Activated T-helper 17 cell treated with anti-CD3 and anti-CD28 coated beads, Interleukin-2, amount 50 U/mL, for 72 hours (primary cell): ENCODE results near the gene RIC8B. TPM values are rescaled to one million over a fixed set of nuclear protein-coding genes. Genes with fewer than 3 reads are reported as not detected.

Experiments used
- ATAC-seq: fragments of 150-1000 bp; cut with Tn5 transposase; replicated peaks from 2 replicates; pipeline ENCODE4 v1.10.0; 2021; ENCODE audit warnings: mild to moderate bottlenecking, moderate library complexity
- H3K27ac Mint-ChIP-seq: one replicate; pipeline ENCODE4 v1.8.0; 2022; ENCODE audit warnings: mixed read lengths
- H3K27me3 Mint-ChIP-seq: one replicate; pipeline ENCODE4 v1.8.0; 2022; ENCODE audit warnings: mixed read lengths
- H3K36me3 Mint-ChIP-seq: one replicate; pipeline ENCODE4 v1.8.0; 2022; ENCODE audit warnings: low read depth, mild to moderate bottlenecking, mixed read lengths
- H3K4me1 Mint-ChIP-seq: one replicate; pipeline ENCODE4 v1.8.0; 2022; ENCODE audit warnings: mixed read lengths
- H3K4me3 Mint-ChIP-seq: one replicate; pipeline ENCODE4 v1.8.0; 2022; ENCODE audit warnings: mild to moderate bottlenecking, mixed read lengths
- H3K9me3 Mint-ChIP-seq: one replicate; pipeline ENCODE4 v1.8.0; 2022; ENCODE audit warnings: mixed read lengths
- total RNA-seq, 2 donors: library from RNA; stranded (reverse); gene quantifications; one replicate each; pipeline ENCODE4 v1.2.3, GENCODE V29; 2022

Gene RIC8B
- total RNA-seq, 2 donors from 2014 or later: 14.9 to 15.9 TPM

DNA sequence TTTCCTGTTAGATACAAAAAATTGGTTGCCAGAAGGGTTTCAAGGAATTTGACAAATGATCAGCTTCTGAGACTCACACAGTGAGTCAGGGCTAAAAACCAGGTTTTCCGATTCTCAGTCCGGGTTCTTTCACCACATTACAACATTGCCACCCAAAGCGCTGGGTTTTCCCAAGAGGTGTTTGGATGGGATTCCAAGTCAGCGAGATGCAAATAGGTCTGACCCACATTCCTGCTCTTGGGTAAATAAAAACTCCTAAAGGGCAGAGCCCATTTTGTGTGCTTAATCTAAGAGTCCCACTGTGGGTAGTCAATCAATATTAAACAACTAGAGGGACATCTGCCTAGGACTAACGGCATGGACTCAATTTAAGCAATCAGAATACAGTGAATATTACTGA lies 5.4 kb upstream of the RIC8B start:
- Mint-ChIP-seq H3K36me3 (peaks cover 2% of the 10 kb centered on the region), H3K4me1 (peaks cover 12% of the 10 kb centered on the region), H3K4me3 (no peak overlapping the region), H3K9me3 (no peaks in the 10 kb centered on the region), H3K27me3 (no peaks in the 10 kb centered on the region), H3K27ac (no peak overlapping the region)
- no peak for ATAC-seq

DNA sequence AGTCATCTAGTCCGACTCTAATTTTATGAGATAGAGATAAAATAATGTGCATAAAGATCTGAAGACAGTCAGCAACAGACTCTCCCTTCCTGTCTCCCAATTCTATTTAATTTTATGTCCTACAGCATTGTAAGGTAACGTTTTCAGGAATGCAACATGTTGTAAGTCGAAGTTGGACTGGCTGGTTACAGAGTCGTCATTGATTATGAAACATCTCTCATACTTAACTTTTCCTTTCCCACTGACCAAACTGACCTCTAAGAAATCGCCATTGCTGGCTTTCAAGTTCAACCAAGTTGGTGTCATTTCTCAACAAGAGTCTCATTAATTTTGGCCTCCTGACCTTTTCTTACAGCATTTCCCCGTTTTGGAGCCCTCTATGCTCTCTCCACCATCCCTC lies 4.9 kb upstream of the RIC8B start:
- Mint-ChIP-seq H3K4me1 (peaks cover 12% of the 10 kb centered on the region), H3K4me3 (no peak overlapping the region), H3K27me3 (no peaks in the 10 kb centered on the region), H3K27ac (no peak overlapping the region), H3K36me3 (peaks cover 5% of the 10 kb centered on the region), H3K9me3 (no peaks in the 10 kb centered on the region)
- no peak for ATAC-seq

DNA sequence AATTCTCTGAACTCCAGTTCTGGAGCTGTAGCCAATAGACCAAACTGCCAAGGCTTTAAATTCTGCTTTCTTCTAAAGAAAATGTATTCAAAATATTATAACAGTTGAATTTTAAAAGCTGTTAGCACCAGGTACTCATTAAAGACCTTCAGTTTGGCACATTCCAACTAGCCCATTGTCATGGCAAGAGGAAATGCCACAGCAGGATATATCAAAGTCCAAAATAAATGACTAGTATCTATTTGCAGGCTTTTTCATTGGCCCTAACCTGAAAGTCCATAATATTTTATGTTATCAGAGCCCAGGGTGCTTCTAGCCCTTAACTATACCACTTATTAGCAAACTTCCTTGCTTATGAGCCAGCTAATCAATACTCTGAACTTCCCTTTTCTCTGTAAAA lies 3.1 kb upstream of the RIC8B start:
- peaks cover 15% of the 10 kb centered on the region for H3K4me1 Mint-ChIP-seq
- ATAC-seq: no peak
- no peak overlapping the region for H3K4me3 Mint-ChIP-seq
- H3K27me3 Mint-ChIP-seq: no peaks in the 10 kb centered on the region
- no peaks in the 10 kb centered on the region for H3K9me3 Mint-ChIP-seq
- peaks cover 11% of the 10 kb centered on the region for H3K36me3 Mint-ChIP-seq
- no peak overlapping the region for H3K27ac Mint-ChIP-seq

DNA sequence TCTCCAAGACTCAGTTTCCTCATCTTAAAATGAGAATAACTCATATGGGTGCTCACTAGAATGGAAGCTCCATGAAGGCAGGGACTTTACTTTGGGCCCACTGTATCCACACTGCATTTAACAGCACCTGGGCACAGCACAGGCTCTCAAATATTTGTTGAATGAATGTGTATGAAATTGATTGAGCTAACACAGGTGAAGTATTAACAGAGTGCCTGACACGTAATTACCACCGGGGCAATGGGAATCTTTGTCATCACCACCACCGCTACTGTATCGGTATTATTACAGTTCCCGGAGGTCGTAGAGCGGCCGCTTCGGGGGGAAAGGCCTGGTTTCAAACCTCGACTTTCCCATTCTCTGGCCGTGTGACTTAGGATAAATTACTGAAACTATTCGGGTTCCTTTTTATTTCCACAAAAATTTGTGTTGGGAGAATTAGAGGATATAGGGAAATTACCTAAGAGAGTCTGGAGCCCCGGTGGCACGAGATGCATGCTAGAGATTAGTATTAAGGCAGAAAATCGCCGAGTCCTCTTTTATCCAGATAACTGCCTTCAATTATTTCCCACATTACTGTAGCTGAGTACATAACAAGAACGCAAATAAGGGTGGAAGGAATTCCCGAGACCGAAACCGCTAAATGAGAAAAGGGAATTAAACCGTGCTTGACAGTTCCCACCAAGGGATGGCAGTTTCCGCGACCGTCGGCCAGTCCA lies 1.0 kb upstream of the RIC8B start:
- Mint-ChIP-seq H3K9me3 (no peaks in the 10 kb centered on the region), H3K36me3 (peaks cover 11% of the 10 kb centered on the region), H3K27ac (peak overlapping the region; percentile 99), H3K4me1 (peaks cover 11% of the 10 kb centered on the region), H3K4me3 (peak overlapping the region; percentile 97), H3K27me3 (no peaks in the 10 kb centered on the region)
- no peak for ATAC-seq

- H3K9me3 Mint-ChIP-seq: no peaks in the 10 kb centered on the region
- H3K27me3 Mint-ChIP-seq: no peaks in the 10 kb centered on the region
- peak; percentile 25 for ATAC-seq
- H3K4me3 Mint-ChIP-seq: peak overlapping the region; percentile 97
- peak overlapping the region; percentile 99 for H3K27ac Mint-ChIP-seq
- peaks cover 11% of the 10 kb centered on the region for H3K4me1 Mint-ChIP-seq
- H3K36me3 Mint-ChIP-seq: peaks cover 14% of the 10 kb centered on the region
Observed at GRCh38 chr12:106774808-106775524, 484 bp downstream of the RIC8B start.

DNA sequence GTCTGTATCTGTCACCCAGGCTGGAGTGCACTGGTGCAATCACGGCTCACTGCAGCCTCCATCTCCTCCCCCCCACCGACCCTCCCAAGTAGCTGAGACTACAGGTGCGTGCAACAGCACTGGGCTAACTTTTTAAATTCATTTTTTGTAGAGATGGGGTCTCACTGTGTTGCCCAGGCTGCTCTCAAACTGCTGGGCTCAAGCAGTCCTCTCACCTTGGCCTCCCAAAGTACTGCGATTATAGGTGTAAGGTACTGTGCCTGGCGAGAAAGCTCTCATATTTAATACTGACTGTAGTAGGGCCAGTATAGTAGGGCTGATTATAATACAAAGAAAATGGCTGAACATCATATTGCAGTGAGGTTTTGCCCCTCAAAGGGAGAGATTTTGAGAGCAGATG lies 2.4 kb downstream of the RIC8B start:
- Mint-ChIP-seq H3K36me3 (peaks cover 15% of the 10 kb centered on the region), H3K27ac (no peak overlapping the region), H3K4me3 (peak overlapping the region; percentile 97), H3K9me3 (no peaks in the 10 kb centered on the region), H3K27me3 (no peaks in the 10 kb centered on the region), H3K4me1 (peaks cover 11% of the 10 kb centered on the region)
- no peak for ATAC-seq

GRCh38 chr12:106780010-106780631 lies 5.6 kb downstream of the RIC8B start:
- H3K27me3 Mint-ChIP-seq: no peaks in the 10 kb centered on the region
- peaks cover 27% of the 10 kb centered on the region for H3K36me3 Mint-ChIP-seq
- H3K9me3 Mint-ChIP-seq: no peaks in the 10 kb centered on the region
- ATAC-seq: no peak
- H3K27ac Mint-ChIP-seq: no peak overlapping the region
- H3K4me3 Mint-ChIP-seq: no peak overlapping the region
- peaks cover 22% of the 10 kb centered on the region for H3K4me1 Mint-ChIP-seq

- ATAC-seq: no peak
- Mint-ChIP-seq H3K4me1 (peaks cover 11% of the 10 kb centered on the region), H3K4me3 (no peak overlapping the region), H3K36me3 (peaks cover 49% of the 10 kb centered on the region), H3K27ac (no peak overlapping the region), H3K27me3 (no peaks in the 10 kb centered on the region), H3K9me3 (no peaks in the 10 kb centered on the region)
Observed at GRCh38 chr12:106782619-106783018, 8.1 kb downstream of the RIC8B start.

DNA sequence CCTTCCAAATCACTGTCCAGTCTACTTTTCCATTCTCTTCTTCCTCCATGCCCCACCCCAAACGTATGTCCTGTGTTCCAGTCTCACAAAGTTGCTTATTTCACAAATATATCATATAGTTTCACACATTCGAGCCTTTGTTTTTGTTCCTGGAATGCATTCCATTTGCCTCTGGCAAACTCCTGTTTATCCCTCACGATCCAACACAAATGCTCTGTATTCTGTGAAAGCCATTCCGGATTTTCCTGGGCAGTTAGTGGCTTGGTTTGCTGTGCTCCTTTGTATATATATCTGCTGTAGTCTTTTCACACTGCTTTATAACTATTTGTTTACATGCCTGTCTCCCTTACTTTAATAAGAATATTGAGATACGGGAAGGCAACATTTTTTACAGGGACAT lies 9.0 kb downstream of the RIC8B start:
- H3K27me3 Mint-ChIP-seq: no peaks in the 10 kb centered on the region
- H3K4me1 Mint-ChIP-seq: peaks cover 11% of the 10 kb centered on the region
- H3K36me3 Mint-ChIP-seq: peaks cover 58% of the 10 kb centered on the region
- no peaks in the 10 kb centered on the region for H3K9me3 Mint-ChIP-seq
- ATAC-seq: no peak
- no peak overlapping the region for H3K4me3 Mint-ChIP-seq
- peak overlapping the region; percentile 72 for H3K27ac Mint-ChIP-seq

- no peak for ATAC-seq
- peaks cover 66% of the 10 kb centered on the region for H3K36me3 Mint-ChIP-seq
Observed at GRCh38 chr12:106790020-106790419, 15.5 kb downstream of the RIC8B start.

GRCh38 chr12:106791531-106791930 lies 17.0 kb downstream of the RIC8B start:
- Mint-ChIP-seq H3K4me3 (no peak overlapping the region), H3K27me3 (no peaks in the 10 kb centered on the region), H3K9me3 (no peaks in the 10 kb centered on the region), H3K36me3 (peaks cover 51% of the 10 kb centered on the region), H3K4me1 (peaks cover 10% of the 10 kb centered on the region), H3K27ac (no peak overlapping the region)
- no peak for ATAC-seq

More at GRCh38 chr12:106790020-106790419, 15.5 kb downstream of the RIC8B start:
- Mint-ChIP-seq H3K27me3 (no peaks in the 10 kb centered on the region), H3K9me3 (no peaks in the 10 kb centered on the region), H3K27ac (no peak overlapping the region), H3K4me1 (peaks cover 10% of the 10 kb centered on the region), H3K4me3 (no peak overlapping the region)

DNA sequence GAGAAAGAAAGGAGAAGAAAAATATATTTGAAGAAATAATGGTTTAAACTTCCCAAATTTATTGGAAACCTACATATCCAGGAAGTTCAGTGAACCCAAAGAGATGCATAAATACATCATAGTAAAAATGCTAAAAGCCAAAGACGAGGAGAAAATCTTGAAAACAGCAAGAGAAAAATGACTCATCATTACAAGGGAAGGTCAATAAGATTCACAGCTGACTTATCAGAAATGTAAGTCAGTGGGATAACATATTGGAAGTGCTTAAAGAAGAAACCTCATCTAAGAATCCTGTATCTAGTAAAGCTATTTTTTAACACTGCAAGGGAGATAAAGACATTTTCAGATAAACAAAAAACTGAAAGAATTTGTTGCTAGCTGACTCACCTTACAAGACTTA lies 19.9 kb downstream of the RIC8B start:
- Mint-ChIP-seq H3K27ac (no peak overlapping the region), H3K4me3 (no peak overlapping the region), H3K4me1 (peaks cover 7% of the 10 kb centered on the region), H3K36me3 (peaks cover 29% of the 10 kb centered on the region), H3K27me3 (no peaks in the 10 kb centered on the region), H3K9me3 (no peaks in the 10 kb centered on the region)
- no peak for ATAC-seq

DNA sequence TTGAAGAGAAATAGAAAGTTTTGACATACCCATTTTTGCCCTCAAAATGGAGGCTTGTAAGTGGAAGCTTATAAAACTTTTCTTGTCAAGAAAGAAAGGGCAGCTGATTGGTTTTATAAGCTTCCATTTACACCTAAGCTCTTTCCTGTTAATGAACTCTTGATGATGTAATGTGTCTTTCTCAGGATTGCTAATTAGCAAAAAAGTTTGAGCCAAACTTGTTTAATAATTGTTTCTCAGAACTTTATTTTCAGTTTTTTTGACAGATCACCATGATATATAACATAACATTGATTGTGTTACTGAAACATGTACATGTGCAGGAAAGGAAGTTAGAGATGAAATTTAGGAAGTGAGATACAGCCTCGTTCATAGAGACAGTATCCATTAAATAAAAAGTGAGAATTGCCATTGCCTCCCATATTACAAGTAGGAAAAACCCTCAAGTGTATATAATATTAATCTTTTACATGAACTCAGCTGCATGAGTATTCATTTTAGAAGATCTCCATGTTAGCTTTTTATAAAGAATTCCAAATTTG lies 26.8 kb downstream of the RIC8B start:
- Mint-ChIP-seq H3K9me3 (no peaks in the 10 kb centered on the region), H3K36me3 (peaks cover 31% of the 10 kb centered on the region), H3K27me3 (no peaks in the 10 kb centered on the region), H3K4me3 (no peak overlapping the region), H3K27ac (no peak overlapping the region), H3K4me1 (peaks cover 4% of the 10 kb centered on the region)
- no peak for ATAC-seq

DNA sequence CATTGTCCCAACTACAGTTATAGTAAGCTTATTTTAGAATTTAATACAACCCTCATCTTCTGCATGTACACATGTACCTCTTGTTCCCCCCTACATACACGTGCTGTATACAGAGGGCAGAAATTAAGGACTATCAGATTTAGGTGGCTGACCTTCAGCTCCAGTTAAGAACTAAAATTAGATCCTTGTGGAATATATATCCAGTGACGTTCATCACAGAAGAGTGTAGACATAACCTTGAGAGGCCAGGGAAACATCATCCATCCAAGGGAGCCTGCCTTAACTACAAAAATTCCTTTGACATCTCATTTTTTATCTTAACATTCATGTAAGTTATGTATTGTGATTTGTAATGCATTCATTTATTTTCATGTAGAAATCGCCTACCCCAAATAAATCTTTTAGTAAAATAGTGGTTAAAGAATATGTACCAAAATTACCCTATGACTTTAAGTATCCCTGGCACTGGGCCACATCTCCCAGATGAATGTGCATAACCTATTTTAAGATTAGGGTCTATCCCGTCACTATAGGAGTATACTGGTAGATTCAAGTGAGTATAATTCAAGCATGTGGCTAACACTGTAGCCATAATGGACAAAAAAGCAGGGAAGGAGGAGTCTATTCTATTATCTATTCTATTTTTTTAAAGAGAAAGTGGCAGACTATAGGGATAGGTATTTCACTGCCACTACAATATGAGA lies 27.5 kb downstream of the RIC8B start:
- Mint-ChIP-seq H3K4me1 (peaks cover 4% of the 10 kb centered on the region), H3K27me3 (no peaks in the 10 kb centered on the region), H3K4me3 (no peak overlapping the region), H3K36me3 (peaks cover 38% of the 10 kb centered on the region), H3K9me3 (no peaks in the 10 kb centered on the region), H3K27ac (no peak overlapping the region)
- no peak for ATAC-seq
